GM23338 (cell line): ENCODE data around the gene MYLK4.

Source experiments
- POLR2AphosphoS5 ChIP-seq: IDR thresholded peaks from 2 replicates; pipeline ENCODE4 v1.6.1; 2016; ENCODE audit warnings: antibody characterized with exemption, low read depth
- REST ChIP-seq: IDR thresholded peaks from one replicate; pipeline ENCODE4 v1.6.1; 2018; ENCODE audit warnings: antibody characterized with exemption; ENCODE audit not compliant: unreplicated experiment
- TF ChIP-seq, protein P1 (sequence below), 2 experiments: fragments of 200-600 bp in 1 of 2; sonication (generic) in 1 of 2; conservative IDR thresholded peaks; 2 replicates each; pipeline versions ENCODE4 v1.5.1 to v1.6.1; 2016 to 2017; ENCODE audit warnings: antibody characterized with exemption in 2 of 2, low read depth in 2 of 2, mild to moderate bottlenecking in 2 of 2, moderate library complexity in 1 of 2

DNA sequence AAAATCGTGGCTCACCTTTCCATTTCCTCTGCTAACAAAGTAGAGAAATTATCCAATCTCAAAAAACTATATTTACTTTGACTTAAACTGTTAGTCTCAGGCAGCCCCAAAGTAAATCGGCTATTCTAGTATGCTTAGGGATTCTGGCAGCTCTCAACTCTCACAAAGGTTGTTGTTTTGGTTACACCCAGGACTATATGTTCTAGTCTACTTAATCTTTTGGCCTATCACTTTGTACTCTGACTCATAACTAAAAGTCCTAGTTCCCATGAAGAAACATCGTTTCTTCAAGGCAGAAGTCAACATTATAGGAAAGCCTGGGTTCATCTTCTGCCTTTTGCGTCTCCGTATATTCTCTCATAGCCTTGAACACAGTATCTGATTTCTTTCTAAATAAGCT is 42.3 kb downstream of the MYLK4 start:
- TF ChIP-seq REST (no peak), POLR2AphosphoS5 (no peak)
- TF ChIP-seq, protein P1, sequence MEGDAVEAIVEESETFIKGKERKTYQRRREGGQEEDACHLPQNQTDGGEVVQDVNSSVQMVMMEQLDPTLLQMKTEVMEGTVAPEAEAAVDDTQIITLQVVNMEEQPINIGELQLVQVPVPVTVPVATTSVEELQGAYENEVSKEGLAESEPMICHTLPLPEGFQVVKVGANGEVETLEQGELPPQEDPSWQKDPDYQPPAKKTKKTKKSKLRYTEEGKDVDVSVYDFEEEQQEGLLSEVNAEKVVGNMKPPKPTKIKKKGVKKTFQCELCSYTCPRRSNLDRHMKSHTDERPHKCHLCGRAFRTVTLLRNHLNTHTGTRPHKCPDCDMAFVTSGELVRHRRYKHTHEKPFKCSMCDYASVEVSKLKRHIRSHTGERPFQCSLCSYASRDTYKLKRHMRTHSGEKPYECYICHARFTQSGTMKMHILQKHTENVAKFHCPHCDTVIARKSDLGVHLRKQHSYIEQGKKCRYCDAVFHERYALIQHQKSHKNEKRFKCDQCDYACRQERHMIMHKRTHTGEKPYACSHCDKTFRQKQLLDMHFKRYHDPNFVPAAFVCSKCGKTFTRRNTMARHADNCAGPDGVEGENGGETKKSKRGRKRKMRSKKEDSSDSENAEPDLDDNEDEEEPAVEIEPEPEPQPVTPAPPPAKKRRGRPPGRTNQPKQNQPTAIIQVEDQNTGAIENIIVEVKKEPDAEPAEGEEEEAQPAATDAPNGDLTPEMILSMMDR (conservative IDR thresholded peaks at IDR 0.05; ENCODE audit: low read depth in 2 of 2) = no peak
